GM21786 (cell line): ENCODE results near the gene ATP8A2.
"Not testable (repeated sequence)": the region's sequence is repeated elsewhere in the genome, so short reads cannot be mapped to it uniquely, and the experiment has no call there.

Source experiments
- ATAC-seq: cut with Tn5 transposase; IDR thresholded peaks from one replicate; pipeline ENCODE4 v1.9.1; 2021; ENCODE audit not compliant: unreplicated experiment

The ATP8A2 gene

GRCh38 chr13:25462301-25463125 is 90.7 kb downstream of the ATP8A2 start:
- no peak for ATAC-seq

- no peak for ATAC-seq
These were observed 91.7 kb downstream of the ATP8A2 start for GRCh38 chr13:25463496-25463895.

- no peak for ATAC-seq
These were observed 95.1 kb downstream of the ATP8A2 start for GRCh38 chr13:25466880-25467279.

- no peak for ATAC-seq
These were observed 96.8 kb downstream of the ATP8A2 start for GRCh38 chr13:25468325-25469168.

- no peak for ATAC-seq
These were observed 97.4 kb downstream of the ATP8A2 start for GRCh38 chr13:25469169-25469525.

GRCh38 chr13:25473864-25474263 is 102.1 kb downstream of the ATP8A2 start:
- no peak for ATAC-seq

- no peak for ATAC-seq
These were observed 106.4 kb downstream of the ATP8A2 start for GRCh38 chr13:25478186-25478585.

GRCh38 chr13:25489238-25489637 is 117.5 kb downstream of the ATP8A2 start:
- ATAC-seq: no peak

GRCh38 chr13:25490236-25490635 is 118.5 kb downstream of the ATP8A2 start:
- ATAC-seq: no peak

- no peak for ATAC-seq
These were observed 122.3 kb downstream of the ATP8A2 start for GRCh38 chr13:25493931-25494640.

- no peak for ATAC-seq
These were observed 123.1 kb downstream of the ATP8A2 start for GRCh38 chr13:25494698-25495411.

GRCh38 chr13:25501231-25501630 is 129.5 kb downstream of the ATP8A2 start:
- no peak for ATAC-seq

GRCh38 chr13:25502031-25502430 is 130.3 kb downstream of the ATP8A2 start:
- no peak for ATAC-seq

GRCh38 chr13:25502551-25502950 is 130.8 kb downstream of the ATP8A2 start:
- ATAC-seq: no peak

GRCh38 chr13:25503856-25504255 is 132.1 kb downstream of the ATP8A2 start:
- no peak for ATAC-seq

GRCh38 chr13:25507841-25508240 is 136.1 kb downstream of the ATP8A2 start:
- no peak for ATAC-seq

- ATAC-seq: not testable (repeated sequence)
These were observed 141.3 kb downstream of the ATP8A2 start for GRCh38 chr13:25513060-25513459.

- no peak for ATAC-seq
These were observed 146.7 kb downstream of the ATP8A2 start for GRCh38 chr13:25518441-25518840.

- no peak for ATAC-seq
These were observed 154.1 kb downstream of the ATP8A2 start for GRCh38 chr13:25525884-25526283.

GRCh38 chr13:25528266-25528665 is 156.5 kb downstream of the ATP8A2 start:
- ATAC-seq: no peak

GRCh38 chr13:25529425-25529824 is 157.7 kb downstream of the ATP8A2 start:
- no peak for ATAC-seq
